SK-N-MC (cell line): Measurements from ENCODE around the gene RPS6KB2.

ENCODE experiments used
- EZH2 ChIP-seq: fragments of 200-600 bp; sonication (generic); IDR thresholded peaks from one replicate; pipeline ENCODE4 v1.6.1; 2017; ENCODE audit warnings: antibody characterized with exemption
- POLR2AphosphoS5 ChIP-seq: IDR thresholded peaks from 2 replicates; pipeline ENCODE4 v1.6.1; 2012; ENCODE audit warnings: mild to moderate bottlenecking, low read depth, low read length, borderline replicate concordance

- TF ChIP-seq POLR2AphosphoS5 (no peak), EZH2 (no peak)
Observed at GRCh38 chr11:67406969-67407687, 21.2 kb upstream of the RPS6KB2 start.
